MCF 10A (cell line): Measurements from ENCODE around the gene MBOAT7. TPM values are rescaled to one million over a fixed set of nuclear protein-coding genes. Genes with fewer than 3 reads are reported as not detected.
"Not testable (repeated sequence)": the region's sequence is repeated elsewhere in the genome, so short reads cannot be mapped to it uniquely, and the experiment has no call there.

Experiments
- BruUV-seq: library from RNA; stranded (reverse); fragments of 400-500 nt; replicated peaks from 2 replicates; lab custom pipeline; 2021; lab: Mats Ljungman, UMichigan
- CTCF ChIA-PET: fragments of 300-600 bp; sonication (Branson Sonifier 250); formaldehyde crosslinking; extraction: SDS; loops from one replicate; lab custom pipeline; 2021; ENCODE audit warnings: antibody characterized with exemption, inconsistent platforms; lab: Yijun Ruan, JAX
- POLR2A ChIA-PET: fragments of 300-600, 350-650 bp; sonication (Branson Sonifier 250); formaldehyde crosslinking; extraction: SDS; loops from one replicate; lab custom pipeline; 2020; ENCODE audit warnings: antibody characterized with exemption, inconsistent platforms; lab: Yijun Ruan, JAX
- DNase-seq: peaks from one replicate; pipeline ENCODE4 v3.0.0-alpha.2; 2018; ENCODE audit not compliant: unreplicated experiment
- H3K27ac Mint-ChIP-seq: one replicate; pipeline ENCODE4 v1.8.0; 2022; ENCODE audit warnings: mild to moderate bottlenecking, low read depth, mixed read lengths; ENCODE audit not compliant: unreplicated experiment
- H3K27me3 Mint-ChIP-seq: one replicate; pipeline ENCODE4 v1.8.0; 2022; ENCODE audit warnings: mixed read lengths; ENCODE audit not compliant: insufficient read depth, unreplicated experiment
- H3K36me3 Mint-ChIP-seq: one replicate; pipeline ENCODE4 v1.8.0; 2022; ENCODE audit warnings: mild to moderate bottlenecking, moderate library complexity, mixed read lengths; ENCODE audit not compliant: insufficient read depth, unreplicated experiment
- H3K4me1 Mint-ChIP-seq: one replicate; pipeline ENCODE4 v1.8.0; 2022; ENCODE audit warnings: mixed read lengths; ENCODE audit not compliant: insufficient read depth, unreplicated experiment
- H3K4me3 Mint-ChIP-seq: one replicate; pipeline ENCODE4 v1.8.0; 2022; ENCODE audit warnings: mild to moderate bottlenecking, moderate library complexity, mixed read lengths; ENCODE audit not compliant: unreplicated experiment
- H3K9me3 Mint-ChIP-seq: one replicate; pipeline ENCODE4 v1.8.0; 2022; ENCODE audit warnings: mixed read lengths; ENCODE audit not compliant: unreplicated experiment
- CTCF ChIP-seq: fragments of 200-600 bp; IDR thresholded peaks from one replicate; pipeline ENCODE4 v1.8.0; 2022; ENCODE audit warnings: antibody characterized with exemption, mild to moderate bottlenecking; ENCODE audit not compliant: unreplicated experiment
- intact Hi-C: fragments of 100-400 bp; cut with micrococcal nuclease; formaldehyde crosslinking; loops from 2 replicates; pipeline ENCODE4 v1.14.1; 2022
- total RNA-seq: library from RNA; stranded (reverse); gene quantifications from 2 replicates; pipeline ENCODE4 v1.2.3, GENCODE V29; 2022

Gene MBOAT7
- total RNA-seq, 1 experiment from 2014 or later = 43.8 TPM

GRCh38 chr19:54214217-54214616, 24.8 kb upstream of the MBOAT7 start:
- H3K27ac Mint-ChIP-seq, H3K9me3 Mint-ChIP-seq, intact Hi-C loops, BruUV-seq, H3K4me3 Mint-ChIP-seq, DNase-seq, H3K27me3 Mint-ChIP-seq, POLR2A ChIA-PET: not testable (repeated sequence)
- H3K36me3 Mint-ChIP-seq = peaks cover 24% of the 10 kb centered on the region
- CTCF ChIA-PET = interaction anchor here (0.6 kb wide), 1 partner anchor 55 kb away, joined by 3 read pairs; no protein-coding TSS in a partner anchor
- peaks cover 17% of the 10 kb centered on the region for H3K4me1 Mint-ChIP-seq

- POLR2A ChIA-PET = interaction anchor here (1.3 to 4.7 kb wide), 3 partner anchors 11 to 74 kb away, joined by 4 to 47 read pairs (median 4); partner anchors contain the start of genes CNOT3 and RPS9
- CTCF ChIA-PET = interaction anchor here (0.6 to 1.5 kb wide), 3 partner anchors 17 to 24 kb away, joined by 3 to 6 read pairs (median 4); no protein-coding TSS in a partner anchor
- intact Hi-C loops = no loop called here
- Mint-ChIP-seq H3K4me1 (peaks cover 37% of the 10 kb centered on the region), H3K27ac (no peak overlapping the region), H3K36me3 (peaks cover 53% of the 10 kb centered on the region), H3K4me3 (no peak overlapping the region), H3K27me3 (no peaks in the 10 kb centered on the region), H3K9me3 (no peaks in the 10 kb centered on the region)
- TF ChIP-seq CTCF = no peak
- no peak for DNase-seq
- no TSS peak for BruUV-seq
Measured at GRCh38 chr19:54211235-54211634, 21.9 kb upstream of the MBOAT7 start.

- peak; percentile 100 for DNase-seq
- H3K9me3 Mint-ChIP-seq = no peaks in the 10 kb centered on the region
- peak overlapping the region; percentile 87 for H3K27ac Mint-ChIP-seq
- BruUV-seq = no TSS peak
- no peak for TF ChIP-seq CTCF
- H3K4me1 Mint-ChIP-seq = peaks cover 39% of the 10 kb centered on the region
- H3K4me3 Mint-ChIP-seq = peak overlapping the region; percentile 55
- POLR2A ChIA-PET = interaction anchor here (0.7 to 13.2 kb wide), 8 partner anchors 9 to 239 kb away, joined by 3 to 324 read pairs (median 4); partner anchors contain the start of genes LENG1, LENG8, MBOAT7 and RPS9
- H3K27me3 Mint-ChIP-seq = no peaks in the 10 kb centered on the region
- CTCF ChIA-PET = interaction anchor here (0.6 to 1.4 kb wide), 4 partner anchors 22 to 1496 kb away, joined by 3 to 6 read pairs (median 3); no protein-coding TSS in a partner anchor
- H3K36me3 Mint-ChIP-seq = peaks cover 66% of the 10 kb centered on the region
- intact Hi-C loops = no loop called here
Measured at GRCh38 chr19:54209811-54210494, 20.6 kb upstream of the MBOAT7 start.

- peak overlapping the region; percentile 87 for H3K27ac Mint-ChIP-seq
- TF ChIP-seq CTCF = no peak
- no peaks in the 10 kb centered on the region for H3K27me3 Mint-ChIP-seq
- ChIA-PET CTCF (interaction anchor here (1.0 to 1.4 kb wide), 2 partner anchors 23 to 42 kb away, joined by 4 to 6 read pairs; no protein-coding TSS in a partner anchor), POLR2A (interaction anchor here (0.7 to 13.2 kb wide), 7 partner anchors 9 to 239 kb away, joined by 3 to 324 read pairs (median 4); partner anchors contain the start of genes LENG1, LENG8, MBOAT7 and RPS9)
- peaks cover 44% of the 10 kb centered on the region for H3K4me1 Mint-ChIP-seq
- intact Hi-C loops = no loop called here
- DNase-seq = peak; percentile 51
- no peak overlapping the region for H3K4me3 Mint-ChIP-seq
- peaks cover 73% of the 10 kb centered on the region for H3K36me3 Mint-ChIP-seq
- BruUV-seq = no TSS peak
- no peaks in the 10 kb centered on the region for H3K9me3 Mint-ChIP-seq
Measured at GRCh38 chr19:54209058-54209810, 19.9 kb upstream of the MBOAT7 start.
